HepG2 (cell line): ENCODE data around the gene PMIS2. TPM values are rescaled to one million over a fixed set of nuclear protein-coding genes. Genes with fewer than 3 reads are reported as not detected.
A peak's percentile ranks its signal among the peaks of the same experiment; 100 is the strongest.

Experiments
- ATAC-seq: fragments of 200-7000 bp; cut with Tn5 transposase; 3 replicates; pipeline ENCODE4 v1.9.1; 2020; ENCODE audit warnings: mild to moderate bottlenecking, moderate library complexity
- BruUV-seq: library from RNA; stranded (reverse); fragments of 400-500 nt; replicated peaks from 2 replicates; lab custom pipeline; 2021; lab: Mats Ljungman, UMichigan
- CTCF ChIA-PET: fragments of 300-600 bp; formaldehyde crosslinking; extraction: SDS; loops from one replicate; lab custom pipeline; 2021; ENCODE audit warnings: low total read pairs, inconsistent platforms, low intra/inter-chr PET ratio; lab: Yijun Ruan, JAX
- POLR2A ChIA-PET: fragments of 350-600 bp; sonication (Branson Sonifier 250); formaldehyde crosslinking; loops from one replicate; lab custom pipeline; 2020; ENCODE audit warnings: antibody characterized with exemption, inconsistent platforms; lab: Yijun Ruan, JAX
- DNase-seq: peaks from one replicate; pipeline ENCODE4 v3.0.0-alpha.2; 2015; ENCODE audit warnings: low spot score
- FAIRE-seq: peaks from 3 replicates; lab custom pipeline; 2011; peaks lifted over from hg19 to GRCh38; lab: Jason Lieb, UNC
- H2AFZ ChIP-seq: one replicate; pipeline ENCODE4 v1.6.1; 2011; ENCODE audit warnings: low read length, inconsistent platforms
- H3K27ac ChIP-seq: fragments of 300-600 bp; 3 replicates; pipeline ENCODE4 v1.8.0; 2011; ENCODE audit warnings: mixed run types, mild to moderate bottlenecking, mixed read lengths, low read length, inconsistent platforms; ENCODE audit not compliant: insufficient read depth; ENCODE audit errors: extremely low read length
- H3K27me3 ChIP-seq, 2 experiments: fragments of 200-600 bp in 1 of 2; 2 replicates in 1 of 2; 3 replicates in 1 of 2; pipeline versions ENCODE4 v1.6.0 to v1.8.0; 2011; ENCODE audit warnings: low read length in 2 of 2, mild to moderate bottlenecking in 2 of 2, moderate library complexity in 2 of 2, inconsistent platforms in 1 of 2; ENCODE audit not compliant: insufficient read depth in 2 of 2, control insufficient read depth in 1 of 2
- H3K36me3 ChIP-seq, 2 experiments: fragments of 200-600 bp in 1 of 2; replicated peaks in 1 of 2; 2 replicates in 1 of 2; 3 replicates in 1 of 2; pipeline versions ENCODE4 v1.5.1 to v1.8.0; 2011; ENCODE audit warnings: low read length in 2 of 2, inconsistent platforms in 1 of 2; ENCODE audit not compliant: insufficient read depth in 2 of 2, control insufficient read depth in 1 of 2
- H3K4me1 ChIP-seq: 2 replicates; pipeline ENCODE4 v1.5.1; 2012; ENCODE audit warnings: low read length, inconsistent platforms; ENCODE audit not compliant: insufficient read depth
- H3K4me2 ChIP-seq: 2 replicates; pipeline ENCODE4 v1.6.0; 2011; ENCODE audit warnings: low read depth, low read length, inconsistent platforms
- H3K4me3 ChIP-seq, 3 experiments: fragments of 200-600 bp in 1 of 3; sonication (generic), shearing (Covaris generic) in 1 of 3; replicated peaks in 1 of 3; 2 replicates each; pipeline ENCODE4 v1.5.1; 2011 to 2016; ENCODE audit warnings: low read length in 3 of 3, inconsistent platforms in 2 of 3, low read depth in 2 of 3, mild to moderate bottlenecking in 2 of 3, control low read depth in 1 of 3, mixed read lengths in 1 of 3; ENCODE audit not compliant: insufficient read depth in 1 of 3
- H3K79me2 ChIP-seq: one replicate; pipeline ENCODE4 v1.6.1; 2011; ENCODE audit warnings: low read length, inconsistent platforms; ENCODE audit not compliant: insufficient read depth
- H3K9ac ChIP-seq: 2 replicates; pipeline ENCODE4 v1.6.0; 2011; ENCODE audit warnings: mild to moderate bottlenecking, low read depth, low read length, inconsistent platforms; ENCODE audit not compliant: insufficient read depth
- H3K9me3 ChIP-seq: 2 replicates; pipeline ENCODE4 v1.5.1; 2012; ENCODE audit warnings: mild to moderate bottlenecking, low read length
- H4K20me1 ChIP-seq: 2 replicates; pipeline ENCODE4 v1.6.0; 2011; ENCODE audit warnings: inconsistent platforms, mild to moderate bottlenecking, low read length, moderate library complexity; ENCODE audit not compliant: insufficient read depth
- AGO2 ChIP-seq: fragments of 200-400 bp; formaldehyde crosslinking; optimal IDR thresholded peaks from 2 replicates; pipeline ENCODE3; 2017; ENCODE audit warnings: mild to moderate bottlenecking, low read depth, low read length, moderate library complexity
- AKAP8 ChIP-seq: sonication (generic); formaldehyde crosslinking; IDR thresholded peaks from 2 replicates; pipeline ENCODE4 v1.5.1; 2020; ENCODE audit warnings: mild to moderate bottlenecking, missing genetic modification reagents
- ZBTB39 ChIP-seq: sonication (generic); formaldehyde crosslinking; IDR thresholded peaks from 2 replicates; pipeline ENCODE4 v1.5.0; 2020; ENCODE audit warnings: missing genetic modification reagents
- ZNF556 ChIP-seq: sonication (generic); formaldehyde crosslinking; IDR thresholded peaks from 2 replicates; pipeline ENCODE4 v1.4.0; 2020; ENCODE audit warnings: mild to moderate bottlenecking, missing genetic modification reagents, borderline replicate concordance
- ZNF746 ChIP-seq: sonication (generic); formaldehyde crosslinking; IDR thresholded peaks from 2 replicates; pipeline ENCODE4 v1.8.0; 2022; ENCODE audit warnings: mild to moderate bottlenecking, missing genetic modification reagents
- WGBS: methylation state at CpG from one replicate; pipeline ENCODE4 v1.1.6; 2017; ENCODE audit warnings: low lambda C conversion rate; 5-methylcytosine and 5-hydroxymethylcytosine counted together
- in situ Hi-C: cut with HindIII; loops from 2 replicates; pipeline ENCODE4 v1.10.0; 2017; ENCODE audit warnings: low pct_unique_long_range_greater_than_20kb; ENCODE audit not compliant: extremely low pct_ligation_motif_present
- intact Hi-C: fragments of 100-400 bp; cut with micrococcal nuclease; formaldehyde crosslinking; loops from one replicate; pipeline ENCODE4 v1.10.0; 2022; ENCODE audit not compliant: unreplicated experiment
- polyA plus RNA-seq, 8 experiments: library from polyadenylated mRNA; depleted of rRNA in 3 of 8; stranded (reverse) in 7 of 8; unstranded in 1 of 8; fragments of >200 nt; fragmentation: Illumina TruSeq in 4 of 8; extraction: Trizol in 4 of 8; gene quantifications; 2 replicates each; pipeline versions ENCODE4 v1.2.1 to v1.2.3, GENCODE V29; 2011 to 2016; ENCODE audit warnings: low read depth in 4 of 8, missing spikeins in 1 of 8, mixed read lengths in 1 of 8; ENCODE audit not compliant: insufficient read depth in 1 of 8
- total RNA-seq, 5 experiments: library from RNA; depleted of rRNA; stranded (reverse); fragments of >200 nt; fragmentation: Illumina TruSeq; extraction: Trizol; gene quantifications; 2 replicates each; pipeline ENCODE4 v1.2.3, GENCODE V29; 2016; ENCODE audit warnings: low read depth in 1 of 5

PMIS2 gene
- total and polyA plus RNA-seq, 2 of the 13 experiments (the other 11 are each of a cell fraction or from before 2014, with no cell fraction given) = not detected

GRCh38 chr19:35540356-35540927 is 45.5 kb upstream of the PMIS2 start:
- Histone ChIP-seq H3K79me2 (peaks cover 14% of the 10 kb centered on the region), H3K27ac (no peak overlapping the region), H3K36me3 (no peaks in the 10 kb centered on the region; a peak in 1 of 5 replicates), H3K9ac (no peak overlapping the region), H4K20me1 (no peaks in the 10 kb centered on the region)
- no peak for FAIRE-seq
- CTCF ChIA-PET = no interaction called here
- WGBS = 95% methylated on average over 7 of the region's 7 CpGs
- DNase-seq = no peak
- TF ChIP-seq AKAP8 (CRISPR knock-in tag) = 0 out of 2 replicates have a peak, but pooled peaks have one; percentile 2
- no peak for TF ChIP-seq ZBTB39 (CRISPR knock-in tag)
- 0 out of 2 replicates have a peak, but pooled peaks have one; percentile 8 for TF ChIP-seq ZNF746 (CRISPR knock-in tag)
- TF ChIP-seq, all 625 proteins: peak for 2
- H3K27me3 ChIP-seq = no peaks in the 10 kb centered on the region; a peak in 1 of 5 replicates
- peaks cover 33% of the 10 kb centered on the region for H3K4me1 ChIP-seq
- ATAC-seq = no peak
- in situ Hi-C loops (no loop called here), intact Hi-C loops (no loop called here)
- no TSS peak for BruUV-seq
- no peak overlapping the region for H3K4me3 ChIP-seq
- no peak overlapping the region for H3K4me2 ChIP-seq
- POLR2A ChIA-PET = no interaction called here
- H3K9me3 ChIP-seq = no peaks in the 10 kb centered on the region
- no peak overlapping the region for H2AFZ ChIP-seq

GRCh38 chr19:35542209-35542608 is 43.8 kb upstream of the PMIS2 start:
- no peaks in the 10 kb centered on the region for H4K20me1 ChIP-seq
- TF ChIP-seq AGO2 (peak; percentile 61), ZNF556 (CRISPR knock-in tag) (no peak)
- whole genome bisulfite sequencing = 97% methylated on average over 4 of the region's 11 CpGs
- H3K9me3 ChIP-seq = no peaks in the 10 kb centered on the region
- no peak overlapping the region for H3K27ac ChIP-seq
- POLR2A ChIA-PET = no interaction called here
- peaks cover 0 to 1% of the 10 kb centered on the region in 2 experiments; a peak in 2 of 5 replicates for H3K36me3 ChIP-seq
- peaks cover 45% of the 10 kb centered on the region for H3K4me1 ChIP-seq
- no TSS peak for BruUV-seq
- in situ Hi-C loops = no loop called here
- no peak overlapping the region for H3K4me2 ChIP-seq
- no peak overlapping the region for H2AFZ ChIP-seq
- H3K79me2 ChIP-seq = peaks cover 25% of the 10 kb centered on the region
- H3K4me3 ChIP-seq = no peak overlapping the region
- no peaks in the 10 kb centered on the region; a peak in 1 of 5 replicates for H3K27me3 ChIP-seq
- FAIRE-seq (no peak), ATAC-seq (no peak), DNase-seq (no peak)
- no peak overlapping the region for H3K9ac ChIP-seq
- intact Hi-C loops = no loop called here
- CTCF ChIA-PET = no interaction called here
